ENCODE measurements around the gene SPA17. TPM values are rescaled to one million over a fixed set of nuclear protein-coding genes. Genes with fewer than 3 reads are reported as not detected.

SPA17 gene
- total and polyA plus RNA-seq, 4 donors: 14.4 to 28.9 (median 16.0) TPM

DNA sequence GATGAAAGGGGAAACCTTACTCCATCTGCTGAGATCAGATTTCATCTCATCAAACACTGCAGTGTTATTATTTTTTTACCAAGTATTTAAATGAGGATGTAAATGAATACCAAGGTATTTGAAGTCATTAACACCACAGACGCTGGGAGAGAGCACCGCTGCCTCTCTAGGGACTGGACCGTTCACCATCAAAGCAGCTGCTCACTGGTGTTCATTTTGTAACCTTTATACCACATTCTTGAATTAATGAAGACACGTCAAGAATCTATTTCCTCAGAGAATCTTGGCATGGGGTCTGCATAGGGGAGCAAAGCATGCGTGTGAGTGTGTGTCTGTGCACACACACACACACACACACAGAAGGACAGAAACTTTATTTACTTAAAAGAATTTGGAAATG, 15.8 kb upstream of the SPA17 start:
- 90 to 94% methylated on average over 5 of the region's 5 CpGs for WGBS, 2 donors
- peaks cover 0 to 6% (median 1%) of the 10 kb centered on the region in 4 donors for H3K36me3 ChIP-seq (ENCODE audit: control insufficient read depth in 4 of 4, insufficient read depth in 4 of 4, low read length in 4 of 4)
- H3K4me3 ChIP-seq: no peak overlapping the region
- H3K27ac ChIP-seq (ENCODE audit: low read depth in 1 of 2, low read length in 1 of 2): no peak overlapping the region
- H3K27me3 ChIP-seq (ENCODE audit: control insufficient read depth in 3 of 3, insufficient read depth in 3 of 3, low read length in 2 of 3): no peaks in the 10 kb centered on the region
- no peaks in the 10 kb centered on the region for H3K9me3 ChIP-seq (ENCODE audit: control insufficient read depth in 4 of 4, insufficient read depth in 3 of 4, low read length in 3 of 4)
- DNase-seq (no peak), ATAC-seq (ENCODE audit: insufficient read depth, low FRiP score) (no peak)
- no peak overlapping the region for H3K9ac ChIP-seq (ENCODE audit: insufficient read depth in 1 of 2, low read length in 2 of 2)
- TF ChIP-seq, protein P1, sequence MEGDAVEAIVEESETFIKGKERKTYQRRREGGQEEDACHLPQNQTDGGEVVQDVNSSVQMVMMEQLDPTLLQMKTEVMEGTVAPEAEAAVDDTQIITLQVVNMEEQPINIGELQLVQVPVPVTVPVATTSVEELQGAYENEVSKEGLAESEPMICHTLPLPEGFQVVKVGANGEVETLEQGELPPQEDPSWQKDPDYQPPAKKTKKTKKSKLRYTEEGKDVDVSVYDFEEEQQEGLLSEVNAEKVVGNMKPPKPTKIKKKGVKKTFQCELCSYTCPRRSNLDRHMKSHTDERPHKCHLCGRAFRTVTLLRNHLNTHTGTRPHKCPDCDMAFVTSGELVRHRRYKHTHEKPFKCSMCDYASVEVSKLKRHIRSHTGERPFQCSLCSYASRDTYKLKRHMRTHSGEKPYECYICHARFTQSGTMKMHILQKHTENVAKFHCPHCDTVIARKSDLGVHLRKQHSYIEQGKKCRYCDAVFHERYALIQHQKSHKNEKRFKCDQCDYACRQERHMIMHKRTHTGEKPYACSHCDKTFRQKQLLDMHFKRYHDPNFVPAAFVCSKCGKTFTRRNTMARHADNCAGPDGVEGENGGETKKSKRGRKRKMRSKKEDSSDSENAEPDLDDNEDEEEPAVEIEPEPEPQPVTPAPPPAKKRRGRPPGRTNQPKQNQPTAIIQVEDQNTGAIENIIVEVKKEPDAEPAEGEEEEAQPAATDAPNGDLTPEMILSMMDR (IDR thresholded peaks at IDR 0.05; ENCODE audit: control extremely low read depth, extremely low read depth): no peak
- peaks cover 0 to 4% (median 0%) of the 10 kb centered on the region in 5 donors for H3K4me1 ChIP-seq (ENCODE audit: control insufficient read depth in 5 of 5, insufficient read depth in 5 of 5, low read length in 5 of 5)

DNA sequence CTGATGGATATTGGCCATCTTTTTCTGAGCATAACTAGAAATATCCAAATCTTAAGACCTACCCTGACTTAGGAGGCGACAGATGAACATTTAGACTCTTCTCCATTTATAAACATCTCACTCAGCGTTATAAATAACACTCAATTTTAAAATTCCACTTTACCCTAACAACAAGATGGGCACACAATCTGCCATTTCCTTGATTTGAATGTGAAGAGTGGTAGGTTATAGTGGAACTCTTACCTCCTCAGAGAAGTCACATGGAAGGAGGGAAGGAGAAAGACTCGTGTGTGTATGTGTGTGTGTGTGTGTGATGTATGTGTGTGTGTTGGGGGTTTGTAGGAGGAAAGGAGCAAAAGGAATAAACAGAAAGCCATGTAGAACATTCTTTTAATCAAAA, 15.2 kb upstream of the SPA17 start:
- Histone ChIP-seq H3K4me3 (no peak overlapping the region), H3K36me3 (ENCODE audit: control insufficient read depth in 4 of 4, insufficient read depth in 4 of 4, low read length in 4 of 4) (peaks cover 0 to 2% (median under 1%) of the 10 kb centered on the region in 4 donors), H3K4me1 (ENCODE audit: control insufficient read depth in 5 of 5, insufficient read depth in 5 of 5, low read length in 5 of 5) (peaks cover 0 to 4% (median 0%) of the 10 kb centered on the region in 5 donors), H3K9me3 (ENCODE audit: control insufficient read depth in 4 of 4, insufficient read depth in 3 of 4, low read length in 3 of 4) (no peaks in the 10 kb centered on the region), H3K9ac (ENCODE audit: insufficient read depth in 1 of 2, low read length in 2 of 2) (no peak overlapping the region), H3K27me3 (ENCODE audit: control insufficient read depth in 3 of 3, insufficient read depth in 3 of 3, low read length in 2 of 3) (no peaks in the 10 kb centered on the region), H3K27ac (ENCODE audit: low read depth in 1 of 2, low read length in 1 of 2) (no peak overlapping the region)
- no peak for DNase-seq
- no peak for ATAC-seq (ENCODE audit: insufficient read depth, low FRiP score)
- TF ChIP-seq, protein P1 (IDR thresholded peaks at IDR 0.05; ENCODE audit: control extremely low read depth, extremely low read depth): no peak
- WGBS, 2 donors: 88 to 89% methylated on average over 3 of the region's 3 CpGs

GRCh38 chr11:124658986-124659385, 14.7 kb upstream of the SPA17 start:
- Histone ChIP-seq H3K9ac (ENCODE audit: insufficient read depth in 1 of 2, low read length in 2 of 2) (no peak overlapping the region), H3K27me3 (ENCODE audit: control insufficient read depth in 3 of 3, insufficient read depth in 3 of 3, low read length in 2 of 3) (no peaks in the 10 kb centered on the region), H3K9me3 (ENCODE audit: control insufficient read depth in 4 of 4, insufficient read depth in 3 of 4, low read length in 3 of 4) (no peaks in the 10 kb centered on the region), H3K36me3 (ENCODE audit: control insufficient read depth in 4 of 4, insufficient read depth in 4 of 4, low read length in 4 of 4) (peaks cover 0 to 2% (median 0%) of the 10 kb centered on the region in 4 donors), H3K27ac (ENCODE audit: low read depth in 1 of 2, low read length in 1 of 2) (no peak overlapping the region), H3K4me3 (no peak overlapping the region), H3K4me1 (ENCODE audit: control insufficient read depth in 5 of 5, insufficient read depth in 5 of 5, low read length in 5 of 5) (peaks cover 0 to 4% (median 0%) of the 10 kb centered on the region in 5 donors)
- DNase-seq: no peak
- no peak for ATAC-seq (ENCODE audit: insufficient read depth, low FRiP score)
- 95 to 96% methylated on average over 1 of the region's 1 CpG for WGBS, 2 donors
- TF ChIP-seq, protein P1 (IDR thresholded peaks at IDR 0.05; ENCODE audit: control extremely low read depth, extremely low read depth): no peak

- ATAC-seq (ENCODE audit: insufficient read depth, low FRiP score) (no peak), DNase-seq (no peak)
- Histone ChIP-seq H3K9me3 (ENCODE audit: control insufficient read depth in 4 of 4, insufficient read depth in 3 of 4, low read length in 3 of 4) (no peaks in the 10 kb centered on the region), H3K36me3 (ENCODE audit: control insufficient read depth in 4 of 4, insufficient read depth in 4 of 4, low read length in 4 of 4) (peaks cover 0 to 4% (median under 1%) of the 10 kb centered on the region in 4 donors), H3K27me3 (ENCODE audit: control insufficient read depth in 3 of 3, insufficient read depth in 3 of 3, low read length in 2 of 3) (no peaks in the 10 kb centered on the region), H3K4me1 (ENCODE audit: control insufficient read depth in 5 of 5, insufficient read depth in 5 of 5, low read length in 5 of 5) (peaks cover 0 to 4% (median 0%) of the 10 kb centered on the region in 5 donors), H3K27ac (ENCODE audit: low read depth in 1 of 2, low read length in 1 of 2) (no peak overlapping the region), H3K4me3 (no peak overlapping the region), H3K9ac (ENCODE audit: insufficient read depth in 1 of 2, low read length in 2 of 2) (no peak overlapping the region)
- TF ChIP-seq, protein P1 (IDR thresholded peaks at IDR 0.05; ENCODE audit: control extremely low read depth, extremely low read depth): no peak
Observed at GRCh38 chr11:124661553-124661952, 12.2 kb upstream of the SPA17 start.

Measured in lung (tissue), 12 donors.